Psoas muscle (tissue), 8 donors: ENCODE results near the gene NDUFA1. TPM values are rescaled to one million over a fixed set of nuclear protein-coding genes. Genes with fewer than 3 reads are reported as not detected.
"Not testable (repeated sequence)": the region's sequence is repeated elsewhere in the genome, so short reads cannot be mapped to it uniquely, and the experiment has no call there.

Experiments used
- ATAC-seq, 4 donors: fragments of 200-7000 bp; cut with Tn5 transposase; one replicate each; pipeline ENCODE4 v1.9.1; 2020; ENCODE audit warnings: moderate library complexity in 3 of 4, mild to moderate bottlenecking in 2 of 4
- DNase-seq, 2 donors: peaks; one replicate each; pipeline ENCODE4 v3.0.0-alpha.2; 2020
- H3K27ac ChIP-seq: fragments of 200-600 bp; one replicate; pipeline ENCODE4 v1.8.0; 2022
- H3K27me3 ChIP-seq, 3 donors: fragments of 200-600 bp in 1 of 3; one replicate each; pipeline versions ENCODE4 v1.6.1 to v1.8.0; 2013 to 2022; ENCODE audit warnings: low read length in 2 of 3, mild to moderate bottlenecking in 2 of 3, moderate library complexity in 1 of 3; ENCODE audit not compliant: insufficient read depth in 3 of 3
- H3K36me3 ChIP-seq, 2 donors: fragments of 200-600 bp in 1 of 2; one replicate each; pipeline versions ENCODE4 v1.6.1 to v1.8.0; 2013 to 2022; ENCODE audit warnings: low read depth in 1 of 2, mild to moderate bottlenecking in 1 of 2, moderate library complexity in 1 of 2; ENCODE audit not compliant: insufficient read depth in 1 of 2
- H3K4me1 ChIP-seq: fragments of 200-600 bp; one replicate; pipeline ENCODE4 v1.8.0; 2022
- H3K4me3 ChIP-seq: fragments of 200-600 bp; one replicate; pipeline ENCODE4 v1.8.0; 2022; ENCODE audit warnings: mild to moderate bottlenecking
- H3K9me3 ChIP-seq: fragments of 200-600 bp; one replicate; pipeline ENCODE4 v1.8.0; 2022
- CTCF ChIP-seq: fragments of 200-600 bp; IDR thresholded peaks from one replicate; pipeline ENCODE4 v1.8.0; 2022; ENCODE audit warnings: antibody characterized with exemption
- WGBS, 3 donors: extraction: QIAGEN DNeasy Blood & Tissue Kit; methylation state at CpG; one replicate each; pipeline versions ENCODE4 v1.1.6 to v1.1.7; 2013; 5-methylcytosine and 5-hydroxymethylcytosine counted together
- intact Hi-C, 2 donors: fragments of 100-400 bp; cut with DNase I; formaldehyde crosslinking; loops; one replicate each; pipeline versions ENCODE4 v1.11.0 to v1.14.2; 2022
- polyA plus RNA-seq, 3 donors: library from polyadenylated mRNA; stranded (reverse); fragments of 200-250 nt; gene quantifications; one replicate each; pipeline ENCODE4 v1.2.3, GENCODE V29; 2013
- total RNA-seq, 4 donors: library from RNA; stranded (reverse); fragmentation: NEBNext Ultra II Directional in 2 of 4; extraction: Animal tissue kit (Norgen Biotek cat#: 25700) in 2 of 4; gene quantifications; one replicate each; pipeline versions ENCODE4 v1.2.1 to v1.2.4, GENCODE V29; 2021 to 2023
- donor health status: healthy with polysubstance abuse.
- donor health status: DM: no; HTN: no; CAD: no; lungs with moderate emphysema.
- donor health status: Bipolar disorder and iron deficiency.
- donor health status: healthy.
- donor health status: DM: yes; HTN: yes; CAD: no.
- donor health status: DM: no; HTN: no; CAD: no.
- donor health status: DM: no; HTN: no; CAD: no.
- donor health status: DM: yes; HTN: yes; CAD: no.

NDUFA1 gene
- total and polyA plus RNA-seq, 7 donors: 194 to 327 (median 235) TPM

DNA sequence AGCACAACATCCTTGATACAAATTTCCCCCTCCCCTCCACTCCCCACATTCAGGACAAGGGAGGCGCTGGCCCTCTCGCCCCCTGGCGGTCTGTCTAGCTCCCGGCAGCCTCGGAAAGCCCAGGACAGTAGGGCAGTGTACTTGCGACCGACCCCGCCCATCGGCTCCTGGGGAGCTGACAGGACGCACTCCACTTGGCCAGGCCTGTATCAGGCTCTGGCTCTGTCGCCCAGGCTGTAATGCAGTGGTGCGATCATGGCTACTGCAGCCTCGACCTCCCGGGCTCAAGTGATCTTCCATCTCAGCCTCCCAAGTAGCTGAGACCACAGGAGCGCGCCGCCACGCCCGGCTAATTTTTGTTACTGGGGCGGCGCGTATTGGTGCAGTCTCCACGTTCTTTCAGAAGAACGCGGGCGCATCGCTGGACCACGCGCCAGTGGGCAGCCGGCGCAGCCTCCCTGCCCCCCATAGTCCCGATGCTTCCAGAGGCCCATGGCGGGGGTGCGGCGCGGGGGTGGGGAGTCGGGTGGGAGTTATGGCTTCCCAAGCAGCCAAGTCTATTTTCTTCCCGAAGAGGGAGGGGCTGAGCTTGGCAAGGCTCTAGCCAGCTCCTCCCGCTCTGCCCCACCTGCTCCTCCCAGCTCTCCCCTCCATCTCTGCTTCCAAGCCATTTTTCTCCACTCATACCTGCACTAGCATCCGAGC, 16.2 kb downstream of the NDUFA1 start:
- Histone ChIP-seq H3K27me3 (peaks cover 0 to 8% (median 0%) of the 10 kb centered on the region in 3 donors), H3K9me3 (no peaks in the 10 kb centered on the region), H3K36me3 (no peaks in the 10 kb centered on the region), H3K27ac (no peak overlapping the region), H3K4me1 (no peaks in the 10 kb centered on the region), H3K4me3 (peak overlapping the region; percentile 44)
- peak; percentile 21 for TF ChIP-seq CTCF
- WGBS, 3 donors: 2 to 32% (median 9%) methylated on average over 20 to 40 of the region's 40 CpGs
- ATAC-seq (peak in 3 of 4 donors; percentile 63 to 73 (median 66)), DNase-seq (peak; percentile 60 to 68)
- intact Hi-C loops: no loop called here

GRCh38 chrX:119890626-119891025, 19.0 kb downstream of the NDUFA1 start:
- H3K4me1 ChIP-seq, H3K9me3 ChIP-seq, ATAC-seq, intact Hi-C loops, DNase-seq, H3K27ac ChIP-seq, H3K36me3 ChIP-seq, H3K4me3 ChIP-seq: not testable (repeated sequence)
- peaks cover 0 to 14% (median 0%) of the 10 kb centered on the region in 3 donors for H3K27me3 ChIP-seq
- 78 to 83% (median 83%) methylated on average over 23 to 31 of the region's 36 CpGs for WGBS, 3 donors

- H3K36me3 ChIP-seq, intact Hi-C loops, H3K9me3 ChIP-seq, H3K27ac ChIP-seq, H3K4me1 ChIP-seq, ATAC-seq, DNase-seq, H3K4me3 ChIP-seq: not testable (repeated sequence)
- H3K27me3 ChIP-seq: peaks cover 0 to 14% (median 2%) of the 10 kb centered on the region in 3 donors
- 73 to 76% (median 75%) methylated on average over 16 of the region's 16 CpGs for WGBS, 3 donors
Observed at GRCh38 chrX:119891961-119892692, 20.5 kb downstream of the NDUFA1 start.

GRCh38 chrX:119895843-119896326, 24.3 kb downstream of the NDUFA1 start, which contains the start of gene AKAP14:
TSS of gene AKAP14 (plus strand) at chrX:119895893. CDS start at chrX:119903224, 7,331 bp downstream.
- H3K27ac ChIP-seq: no peak within 1 kb of the TSS
- 15 to 54% (median 33%) methylated on average over 4 of the region's 4 CpGs for WGBS, 3 donors
- no peak for TF ChIP-seq CTCF
- H3K36me3 ChIP-seq: no peaks in the 10 kb centered on the region
- H3K4me1 ChIP-seq: no peaks in the 10 kb centered on the region
- DNase-seq: no peak
- ATAC-seq: no peak
- H3K27me3 ChIP-seq: peaks cover 0 to 6% (median 2%) of the 10 kb centered on the region in 3 donors
- no peak within 1 kb of the TSS for H3K4me3 ChIP-seq
- intact Hi-C loops: no loop called here
- no peaks in the 10 kb centered on the region for H3K9me3 ChIP-seq

- no peak overlapping the region for H3K4me3 ChIP-seq
- no peaks in the 10 kb centered on the region for H3K9me3 ChIP-seq
- H3K27me3 ChIP-seq: peaks cover 0 to 6% (median 2%) of the 10 kb centered on the region in 3 donors
- intact Hi-C loops: no loop called here
- DNase-seq (no peak), ATAC-seq (no peak)
- no peak overlapping the region for H3K27ac ChIP-seq
- H3K36me3 ChIP-seq: no peaks in the 10 kb centered on the region
- no peaks in the 10 kb centered on the region for H3K4me1 ChIP-seq
- 6 to 26% (median 13%) methylated on average over 2 of the region's 2 CpGs for WGBS, 3 donors
- TF ChIP-seq CTCF: no peak
Observed at GRCh38 chrX:119899125-119899524, 27.5 kb downstream of the NDUFA1 start.
